C4-2B (cell line): ENCODE results near the gene HNRNPH2.

Source experiments
- CTCF ChIP-seq: fragments of 450-650 bp; conservative IDR thresholded peaks from 2 replicates; pipeline ENCODE4 v1.5.1; 2017; ENCODE audit warnings: mild to moderate bottlenecking
- ZFX ChIP-seq: fragments of 450-650 bp; IDR thresholded peaks from 2 replicates; pipeline ENCODE4 v1.6.1; 2017

GRCh38 chrX:101452056-101452455 lies 44.0 kb downstream of the HNRNPH2 start:
- TF ChIP-seq CTCF (no peak), ZFX (no peak)
